Endothelial cell of hepatic sinusoid (primary cell): ENCODE results near the gene TSPAN14.

Source experiments
- in situ Hi-C: cut with HindIII; loops from 2 replicates; pipeline ENCODE4 v1.10.0; 2017; ENCODE audit warnings: low sequenced_read_pairs

Gene TSPAN14

DNA sequence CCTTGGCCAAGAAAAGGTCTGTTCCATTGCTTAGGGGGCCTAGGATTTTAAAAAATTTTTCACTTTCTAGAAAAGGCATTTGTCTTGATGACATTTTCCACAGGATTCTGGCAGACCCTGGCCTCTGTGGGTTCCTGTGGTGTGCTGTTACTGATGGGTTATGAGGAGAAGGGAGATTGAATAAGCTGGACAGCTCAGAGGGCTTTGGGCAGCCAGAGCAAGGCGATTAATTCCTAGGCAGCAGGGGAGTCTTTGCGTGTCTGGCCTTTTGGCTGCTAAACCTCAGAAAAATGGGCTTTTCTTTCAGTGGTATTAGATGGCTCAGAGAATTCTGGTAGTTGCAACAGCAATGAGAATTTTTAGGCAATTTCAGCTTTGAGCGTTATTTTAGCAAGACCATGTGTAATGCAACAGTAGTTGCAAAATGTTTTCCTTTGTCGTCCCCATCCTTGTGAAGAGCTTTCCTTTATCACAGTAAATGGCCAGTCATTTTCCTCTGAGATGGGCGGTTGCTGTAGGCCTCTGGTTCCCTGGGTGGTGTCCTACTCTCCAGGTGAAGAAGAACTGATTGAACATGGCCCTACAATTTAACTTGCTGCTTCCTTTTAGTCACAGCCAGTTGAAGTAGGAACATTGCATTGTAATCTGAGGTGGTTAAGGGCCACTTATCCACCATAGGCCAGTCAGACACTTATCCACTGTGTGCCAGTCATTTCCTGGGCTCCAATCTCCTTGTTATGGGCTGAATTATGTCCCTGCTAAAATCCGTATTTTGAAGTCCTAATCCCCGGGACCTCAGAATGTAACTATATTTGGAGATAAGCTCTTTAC, 126.7 kb downstream of the TSPAN14 start:
- in situ Hi-C loops: no loop called here

DNA sequence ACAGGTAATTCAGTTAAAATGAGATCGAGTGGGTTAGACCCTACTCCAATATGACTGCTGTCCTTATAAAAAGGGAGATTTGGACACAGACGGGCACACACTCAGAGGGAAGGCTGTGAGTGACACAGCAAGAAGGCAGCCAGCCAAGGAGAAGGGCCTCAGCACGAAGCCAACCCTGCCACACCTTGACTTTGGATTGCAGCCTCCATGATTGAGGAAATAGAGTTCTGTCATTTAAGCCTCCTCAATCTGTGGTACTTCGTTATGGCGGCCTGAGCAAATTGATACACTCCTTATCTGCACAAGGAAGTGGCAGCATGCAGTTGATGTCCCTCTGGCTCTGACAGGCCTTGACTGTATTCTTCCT, 127.3 kb downstream of the TSPAN14 start:
- in situ Hi-C loops: no loop called here

- in situ Hi-C loops: no loop called here
Observed at GRCh38 chr10:80582286-80582960, 128.3 kb downstream of the TSPAN14 start.
